ENCODE data around the gene PROM1. TPM values are rescaled to one million over a fixed set of nuclear protein-coding genes. Genes with fewer than 3 reads are reported as not detected.

PROM1 gene
- polyA plus RNA-seq, 2 of the 4 experiments (the other 2 are of a cell fraction): 0.03 to 0.14 TPM

- WGBS (ENCODE audit: missing lambda C conversion rate): 92% methylated on average over 1 of the region's 1 CpG
- H3K4me3 ChIP-seq: no peak overlapping the region
- no peaks in the 10 kb centered on the region for H3K4me1 ChIP-seq
- ChIA-PET CTCF (interaction anchor here (1.2 kb wide), 1 partner anchor 10 kb away, joined by 4 read pairs; no protein-coding TSS in a partner anchor), POLR2A (no interaction called here)
- no peak overlapping the region for H3K27ac ChIP-seq
- no peak overlapping the region for H3K4me2 ChIP-seq
- TF ChIP-seq ZFP36 (IDR thresholded peaks at IDR 0.05; ENCODE audit: borderline replicate concordance, partially characterized antibody): peak; percentile 14
- TF ChIP-seq ZC3H11A (IDR thresholded peaks at IDR 0.05): no peak
- TF ChIP-seq FOSB (CRISPR knock-in tag; IDR thresholded peaks at IDR 0.05): no peak
- DNase-seq (ENCODE audit: low read depth in 1 of 2, low spot score in 1 of 2) (no peak), ATAC-seq (no peak; a peak in 1 of 6 replicates), FAIRE-seq (no peak)
- no peaks in the 10 kb centered on the region for H3K9me3 ChIP-seq
Observed at GRCh38 chr4:16065066-16065465, 18.8 kb downstream of the PROM1 start.

- no peak overlapping the region for H3K4me2 ChIP-seq
- 66% methylated on average over 2 of the region's 2 CpGs for WGBS (ENCODE audit: missing lambda C conversion rate)
- H3K4me1 ChIP-seq: no peaks in the 10 kb centered on the region
- FAIRE-seq: no peak
- ATAC-seq: no peak
- POLR2A ChIA-PET: no interaction called here
- H3K4me3 ChIP-seq: no peak overlapping the region
- no peaks in the 10 kb centered on the region for H3K9me3 ChIP-seq
- H3K27ac ChIP-seq: no peak overlapping the region
- DNase-seq (ENCODE audit: low read depth in 1 of 2, low spot score in 1 of 2): no peak
- CTCF ChIA-PET: no interaction called here
- no peak for TF ChIP-seq FOSL2 (IDR thresholded peaks at IDR 0.05)
- no peak for TF ChIP-seq FOSL2 (CRISPR knock-in tag; IDR thresholded peaks at IDR 0.05)
- TF ChIP-seq ZNF302 (CRISPR knock-in tag; IDR thresholded peaks at IDR 0.05): no peak
- no peak for TF ChIP-seq ZSCAN20 (CRISPR knock-in tag; IDR thresholded peaks at IDR 0.05)
- TF ChIP-seq CHD4 (IDR thresholded peaks at IDR 0.05; ENCODE audit: borderline replicate concordance): no peak
- TF ChIP-seq TP53 (CRISPR knock-in tag; IDR thresholded peaks at IDR 0.05): no peak
- TF ChIP-seq NFE2L2 (conservative IDR thresholded peaks at IDR 0.05; ENCODE audit: low read length): no peak
- no peak for TF ChIP-seq ZFP36 (IDR thresholded peaks at IDR 0.05; ENCODE audit: borderline replicate concordance, partially characterized antibody)
- no peak for TF ChIP-seq EHF (CRISPR knock-in tag; IDR thresholded peaks at IDR 0.05)
- no peak for TF ChIP-seq RCOR1 (IDR thresholded peaks at IDR 0.05; ENCODE audit: low read depth, low read length)
- TF ChIP-seq CBX2 (IDR thresholded peaks at IDR 0.05; ENCODE audit: borderline replicate concordance, low read depth): no peak
- TF ChIP-seq SMC3 (IDR thresholded peaks at IDR 0.05): no peak
- TF ChIP-seq MAZ (IDR thresholded peaks at IDR 0.05; ENCODE audit: borderline replicate concordance, low read depth, low read length): no peak
- TF ChIP-seq CEBPB (IDR thresholded peaks at IDR 0.05): no peak
- TF ChIP-seq RAD21 (conservative IDR thresholded peaks at IDR 0.05 in 1 of 2, IDR thresholded peaks at IDR 0.05 in 1 of 2): no peak
- no peak for TF ChIP-seq CTCF (IDR thresholded peaks at IDR 0.05)
- no peak for TF ChIP-seq RARB (CRISPR knock-in tag; IDR thresholded peaks at IDR 0.05)
- no peak for TF ChIP-seq JUN (IDR thresholded peaks at IDR 0.05)
- TF ChIP-seq SREBF2 (IDR thresholded peaks at IDR 0.05): no peak
- TF ChIP-seq MAX (IDR thresholded peaks at IDR 0.05): no peak
Observed at GRCh38 chr4:16062601-16063000, 21.2 kb downstream of the PROM1 start.

- DNase-seq (ENCODE audit: low read depth in 1 of 2, low spot score in 1 of 2) (no peak), ATAC-seq (0 out of 6 replicates have a peak, but pooled peaks of 1 of the 2 experiments have one; percentile 39), FAIRE-seq (no peak)
- ChIA-PET CTCF (no interaction called here), POLR2A (no interaction called here)
- Histone ChIP-seq H3K4me1 (no peaks in the 10 kb centered on the region), H3K27ac (no peak overlapping the region), H3K4me2 (no peak overlapping the region), H3K9me3 (no peaks in the 10 kb centered on the region), H3K4me3 (no peak overlapping the region)
- WGBS (ENCODE audit: missing lambda C conversion rate): 35% methylated on average over 11 of the region's 11 CpGs
- no peak for TF ChIP-seq PHF8 (IDR thresholded peaks at IDR 0.05; ENCODE audit: borderline replicate concordance, low read depth)
- no peak for TF ChIP-seq FOXS1 (CRISPR knock-in tag; IDR thresholded peaks at IDR 0.05)
- no peak for TF ChIP-seq ESRRA (IDR thresholded peaks at IDR 0.05; ENCODE audit: borderline replicate concordance, low read length)
- no peak for TF ChIP-seq EHMT2 (IDR thresholded peaks at IDR 0.05; ENCODE audit: low read depth)
- TF ChIP-seq SMC3 (IDR thresholded peaks at IDR 0.05): no peak
- no peak for TF ChIP-seq KDM1A (IDR thresholded peaks at IDR 0.05; ENCODE audit: low read depth)
- TF ChIP-seq HEYL (CRISPR knock-in tag; IDR thresholded peaks at IDR 0.05): no peak
- TF ChIP-seq ZC3H11A (IDR thresholded peaks at IDR 0.05): no peak
- TF ChIP-seq CHD2 (IDR thresholded peaks at IDR 0.05; ENCODE audit: low read length, partially characterized antibody): no peak
- no peak for TF ChIP-seq PBX3 (IDR thresholded peaks at IDR 0.05)
- no peak for TF ChIP-seq BCL3 (IDR thresholded peaks at IDR 0.05)
Observed at GRCh38 chr4:16056681-16057385, 27.0 kb downstream of the PROM1 start.
